SK-N-SH treated with all-trans-retinoic acid at 6 μM for 48 hours (cell line): ENCODE results near the gene PRSS16.

Experiments
- ARNTL ChIP-seq: fragments of 450-650 bp; formaldehyde crosslinking; IDR thresholded peaks from 2 replicates; pipeline ENCODE4 v1.5.0; 2020; ENCODE audit warnings: low read depth, mild to moderate bottlenecking, moderate library complexity, borderline replicate concordance
- BACH2 ChIP-seq: fragments of 250-450 bp; sonication (Bioruptor Pico); IDR thresholded peaks from 2 replicates; pipeline ENCODE4 v1.9.0; 2021; ENCODE audit warnings: mild to moderate bottlenecking, borderline replicate concordance
- CREB5 ChIP-seq: fragments of 250-450 bp; sonication (Bioruptor Pico); IDR thresholded peaks from 2 replicates; pipeline ENCODE4 v1.5.1; 2020; ENCODE audit warnings: low read depth, mild to moderate bottlenecking, moderate library complexity
- PATZ1 ChIP-seq: fragments of 250-450 bp; sonication (Bioruptor Pico); IDR thresholded peaks from 2 replicates; pipeline ENCODE4 v1.8.0; 2020; ENCODE audit warnings: mild to moderate bottlenecking, moderate library complexity, borderline replicate concordance
- TCF4 ChIP-seq: fragments of 250-450 bp; sonication (Bioruptor Pico); IDR thresholded peaks from 2 replicates; pipeline ENCODE4 v1.8.0; 2021; ENCODE audit warnings: mild to moderate bottlenecking, moderate library complexity, borderline replicate concordance
- ZFP3 ChIP-seq: fragments of 250-450 bp; sonication (Bioruptor Pico); IDR thresholded peaks from 2 replicates; pipeline ENCODE4 v1.5.0; 2020; ENCODE audit warnings: mild to moderate bottlenecking, moderate library complexity

- TF ChIP-seq TCF4 (no peak), PATZ1 (CRISPR knock-in tag) (no peak), ARNTL (CRISPR knock-in tag) (no peak), CREB5 (CRISPR knock-in tag) (no peak), BACH2 (CRISPR knock-in tag) (no peak), ZFP3 (CRISPR knock-in tag) (no peak)
Observed at GRCh38 chr6:27255866-27256265, 8.4 kb downstream of the PRSS16 start.
